Right cardiac atrium (tissue), 5 donors: ENCODE measurements around the gene EVC2. TPM values are rescaled to one million over a fixed set of nuclear protein-coding genes. Genes with fewer than 3 reads are reported as not detected.

Experiments used
- ATAC-seq, 2 donors: fragments of 200-7000 bp; cut with Tn5 transposase; one replicate each; pipeline versions ENCODE4 v1.8.0 to v1.9.1; 2020; ENCODE audit warnings: moderate library complexity in 2 of 2, mild to moderate bottlenecking in 1 of 2
- DNase-seq, 3 donors: peaks; one replicate each; pipeline ENCODE4 v3.0.0-alpha.2; 2020
- H3K27ac ChIP-seq: one replicate; pipeline ENCODE4 v1.5.1; 2013; ENCODE audit warnings: mild to moderate bottlenecking, low read length, control low read depth, moderate library complexity
- H3K27me3 ChIP-seq: one replicate; pipeline ENCODE4 v1.6.1; 2013; ENCODE audit not compliant: control insufficient read depth, insufficient read depth
- H3K4me1 ChIP-seq: one replicate; pipeline ENCODE4 v1.6.1; 2013; ENCODE audit warnings: low read length; ENCODE audit not compliant: control insufficient read depth, insufficient read depth
- H3K4me3 ChIP-seq: one replicate; pipeline ENCODE4 v1.5.1; 2013; ENCODE audit warnings: low read length, control low read depth
- H3K9me3 ChIP-seq: one replicate; pipeline ENCODE4 v1.6.1; 2013; ENCODE audit warnings: low read length; ENCODE audit not compliant: control insufficient read depth
- WGBS: extraction: QIAGEN DNeasy Blood & Tissue Kit; methylation state at CpG from one replicate; pipeline ENCODE4 v1.1.7; 2013; 5-methylcytosine and 5-hydroxymethylcytosine counted together
- intact Hi-C, 4 donors: fragments of 100-400 bp; cut with DNase I; formaldehyde crosslinking; loops; one replicate each; pipeline versions ENCODE4 v1.11.0 to v1.14.0; 2022 to 2023
- polyA plus RNA-seq: library from polyadenylated mRNA; stranded (reverse); fragments of 200-250 nt; gene quantifications from one replicate; pipeline ENCODE4 v1.2.3, GENCODE V29; 2013
- total RNA-seq, 4 donors: library from RNA; stranded (reverse); fragmentation: NEBNext Ultra II Directional; extraction: Animal tissue kit (Norgen Biotek cat#: 25700); gene quantifications; one replicate each; pipeline ENCODE4 v1.2.1, GENCODE V29; 2021
- donor health status: healthy with polysubstance abuse.
- donor health status: DM: no; HTN: yes; CAD: no.
- donor health status: DM: no; HTN: no; CAD: no.
- donor health status: DM: no; HTN: yes; CAD: no; lungs with severe emphysema.
- donor health status: DM: yes; HTN: yes; CAD: no.

EVC2 gene
- total and polyA plus RNA-seq, 5 donors = 2.0 to 3.5 (median 3.0) TPM

- DNase-seq = no peak
- Histone ChIP-seq H3K27me3 (no peaks in the 10 kb centered on the region), H3K9me3 (no peaks in the 10 kb centered on the region), H3K4me1 (no peaks in the 10 kb centered on the region), H3K4me3 (no peak overlapping the region), H3K27ac (no peak overlapping the region)
- WGBS = 93% methylated on average over 4 of the region's 4 CpGs
- intact Hi-C loops = no loop called here
- no peak for ATAC-seq
Measured at GRCh38 chr4:5638316-5638715, 70.0 kb downstream of the EVC2 start.

DNA sequence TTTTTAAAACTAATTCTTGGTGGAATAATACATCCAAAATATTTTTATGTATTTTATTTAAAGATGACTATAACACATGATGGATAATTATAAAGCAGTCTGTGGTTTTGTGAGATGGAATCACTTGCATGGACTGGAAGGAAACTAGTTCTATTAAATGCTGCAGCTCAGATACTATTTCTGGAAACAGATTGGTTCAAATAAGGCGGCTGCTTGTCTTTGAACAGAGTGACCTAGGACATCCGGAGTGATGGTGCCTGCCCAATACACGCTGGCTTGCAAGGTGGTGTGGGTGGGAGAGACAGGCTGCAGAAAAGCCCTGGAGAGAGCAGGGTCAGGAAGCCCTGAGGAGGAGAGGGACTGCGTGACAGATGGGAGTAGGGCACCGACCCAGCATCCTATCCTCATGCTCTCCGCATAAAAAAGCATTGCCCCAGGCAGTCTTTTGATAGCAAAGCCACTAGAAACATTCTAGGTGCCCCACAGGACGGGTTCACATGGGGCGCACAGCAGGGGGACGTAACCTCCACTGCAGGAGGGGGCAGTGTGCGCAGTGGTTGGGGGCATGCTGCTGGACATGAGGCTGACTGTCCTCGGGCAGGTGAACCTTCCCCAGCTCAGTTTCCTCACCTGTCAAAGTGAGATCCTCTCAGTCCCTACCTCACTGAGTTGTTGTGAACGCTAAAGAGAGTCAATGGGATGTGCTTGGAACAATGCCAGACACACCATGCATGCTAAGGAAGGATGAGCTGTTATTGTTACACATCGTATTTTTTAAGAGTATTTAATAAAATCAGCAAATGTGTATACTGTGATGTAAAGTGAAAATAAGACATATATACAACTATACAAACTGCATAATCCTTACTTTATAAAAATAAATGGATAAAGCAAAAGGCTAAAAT lies 71.3 kb downstream of the EVC2 start:
- ATAC-seq (no peak), DNase-seq (no peak)
- intact Hi-C loops = no loop called here
- H3K27me3 ChIP-seq = no peaks in the 10 kb centered on the region
- H3K4me1 ChIP-seq = no peaks in the 10 kb centered on the region
- no peak overlapping the region for H3K27ac ChIP-seq
- 72% methylated on average over 13 of the region's 13 CpGs for whole genome bisulfite sequencing
- H3K9me3 ChIP-seq = no peaks in the 10 kb centered on the region
- no peak overlapping the region for H3K4me3 ChIP-seq

DNA sequence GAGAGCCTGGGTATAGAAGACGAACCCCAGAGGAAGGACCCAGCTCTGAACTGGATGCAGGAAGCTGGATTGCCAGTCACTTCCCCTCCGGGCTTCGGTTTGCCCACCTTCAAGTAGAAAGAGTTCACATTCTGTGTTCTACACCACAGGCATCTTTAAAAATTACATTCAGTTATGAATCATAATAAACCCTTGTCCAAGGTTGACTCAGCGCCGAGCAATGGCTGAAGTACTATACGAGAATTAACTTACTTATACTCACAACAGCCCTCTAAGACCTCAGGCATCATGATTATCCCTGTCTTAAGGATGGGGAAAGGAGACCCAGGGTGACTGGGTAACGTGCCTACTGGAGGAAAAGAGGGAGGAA lies 72.5 kb downstream of the EVC2 start:
- H3K4me3 ChIP-seq = no peak overlapping the region
- intact Hi-C loops = no loop called here

GRCh38 chr4:5632571-5632970 lies 75.8 kb downstream of the EVC2 start:
- no peak for DNase-seq
- no peaks in the 10 kb centered on the region for H3K4me1 ChIP-seq
- ATAC-seq = no peak
- no peak overlapping the region for H3K4me3 ChIP-seq
- 80% methylated on average over 2 of the region's 2 CpGs for WGBS
- no peaks in the 10 kb centered on the region for H3K9me3 ChIP-seq
- H3K27ac ChIP-seq = no peak overlapping the region
- H3K27me3 ChIP-seq = no peaks in the 10 kb centered on the region
- intact Hi-C loops = no loop called here

More for the DNA sequence above, 72.5 kb downstream of the EVC2 start:
- no peaks in the 10 kb centered on the region for H3K27me3 ChIP-seq
- ATAC-seq = no peak
- H3K27ac ChIP-seq = no peak overlapping the region
- no peaks in the 10 kb centered on the region for H3K9me3 ChIP-seq
- WGBS = 84% methylated on average over 7 of the region's 7 CpGs
- no peaks in the 10 kb centered on the region for H3K4me1 ChIP-seq
- DNase-seq = no peak

DNA sequence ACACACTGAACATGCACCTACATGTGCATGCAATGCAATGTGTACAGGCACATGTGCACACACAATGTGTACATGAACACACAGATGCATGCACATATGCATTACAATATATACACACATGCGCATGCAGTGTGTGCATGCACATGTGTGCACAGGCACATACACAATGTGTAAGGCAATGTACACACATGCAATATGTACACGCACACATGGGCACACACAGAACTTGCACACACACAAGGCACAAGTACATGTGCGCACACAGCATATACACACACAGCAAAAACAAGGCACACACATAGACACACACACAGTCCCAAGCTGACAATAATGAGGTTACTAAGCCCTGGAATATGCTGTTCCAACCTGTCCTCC lies 76.3 kb downstream of the EVC2 start:
- 83% methylated on average over 3 of the region's 3 CpGs for WGBS
- no peak for ATAC-seq
- DNase-seq = no peak
- no peaks in the 10 kb centered on the region for H3K27me3 ChIP-seq
- no peak overlapping the region for H3K4me3 ChIP-seq
- intact Hi-C loops = no loop called here
- no peaks in the 10 kb centered on the region for H3K4me1 ChIP-seq
- no peak overlapping the region for H3K27ac ChIP-seq
- no peaks in the 10 kb centered on the region for H3K9me3 ChIP-seq

- no peaks in the 10 kb centered on the region for H3K4me1 ChIP-seq
- WGBS = 61% methylated on average over 9 of the region's 9 CpGs
- intact Hi-C loops = no loop called here
- ATAC-seq (no peak), DNase-seq (no peak)
- H3K9me3 ChIP-seq = no peaks in the 10 kb centered on the region
- H3K27me3 ChIP-seq = no peaks in the 10 kb centered on the region
- H3K4me3 ChIP-seq = no peak overlapping the region
- H3K27ac ChIP-seq = no peak overlapping the region
Measured at GRCh38 chr4:5631352-5632065, 76.8 kb downstream of the EVC2 start.

DNA sequence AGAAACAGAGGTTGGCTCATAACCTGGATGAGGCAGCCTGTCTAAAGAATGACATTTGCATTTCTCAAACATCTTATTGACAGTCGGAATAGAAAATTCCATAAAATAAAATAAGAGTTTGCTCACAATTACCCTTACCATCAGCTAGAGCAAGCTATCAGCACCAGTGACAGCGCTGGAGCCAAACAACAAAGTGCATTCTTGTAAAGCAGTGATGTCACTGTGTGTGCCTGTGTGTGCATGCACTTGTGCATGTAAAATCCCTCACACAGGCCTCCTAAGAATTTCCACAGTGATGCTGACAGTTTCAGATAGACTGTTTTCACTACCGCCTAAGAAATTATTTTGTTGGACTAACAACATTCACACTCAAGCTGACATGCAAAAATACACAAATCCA lies 77.6 kb downstream of the EVC2 start:
- H3K4me3 ChIP-seq = no peak overlapping the region
- H3K27ac ChIP-seq = no peak overlapping the region
- intact Hi-C loops = no loop called here
- no peaks in the 10 kb centered on the region for H3K9me3 ChIP-seq
- H3K4me1 ChIP-seq = no peaks in the 10 kb centered on the region
- DNase-seq (no peak), ATAC-seq (no peak)
- H3K27me3 ChIP-seq = no peaks in the 10 kb centered on the region
- 87% methylated on average over 3 of the region's 3 CpGs for WGBS

DNA sequence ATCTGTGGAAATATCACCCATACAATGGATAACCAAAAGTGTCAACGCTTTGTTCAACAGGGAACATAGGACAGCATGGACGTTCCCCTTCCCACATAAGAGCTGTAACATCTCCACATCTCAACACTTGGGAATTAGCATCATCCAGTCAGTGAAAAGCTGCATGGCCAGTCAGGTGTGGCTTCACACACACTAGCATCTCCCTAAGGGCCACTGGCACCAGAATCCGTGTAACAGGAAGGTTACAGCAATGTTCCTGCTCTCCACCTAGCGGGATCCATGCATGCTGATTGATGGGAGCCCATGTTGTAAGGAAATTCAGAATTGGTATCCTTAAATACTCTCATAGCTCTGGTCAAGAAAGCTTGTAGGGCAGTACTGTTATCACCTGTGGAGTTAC lies 78.8 kb downstream of the EVC2 start:
- Histone ChIP-seq H3K9me3 (no peaks in the 10 kb centered on the region), H3K4me1 (no peaks in the 10 kb centered on the region), H3K27ac (no peak overlapping the region), H3K27me3 (no peaks in the 10 kb centered on the region), H3K4me3 (no peak overlapping the region)
- ATAC-seq (no peak), DNase-seq (no peak)
- 81% methylated on average over 4 of the region's 4 CpGs for WGBS
- intact Hi-C loops = no loop called here

DNA sequence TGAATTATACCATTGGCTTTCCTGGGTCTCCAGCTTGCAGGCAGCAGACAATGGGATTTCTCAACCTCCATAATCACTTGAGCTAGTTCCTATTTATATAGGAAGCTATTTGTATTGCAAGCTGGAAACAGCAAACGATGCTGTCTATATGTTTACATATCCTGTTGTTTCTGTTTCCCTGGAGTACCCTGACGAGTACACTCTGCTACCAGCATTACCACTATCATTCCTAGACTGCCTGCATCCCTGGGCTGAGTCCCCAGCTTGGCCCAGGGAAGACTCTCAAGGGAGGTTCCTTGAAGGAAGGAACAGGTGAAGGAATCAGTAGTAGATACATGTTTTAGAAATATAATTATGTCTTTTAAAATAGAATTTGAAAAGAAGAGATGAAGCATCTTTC lies 81.4 kb downstream of the EVC2 start:
- Histone ChIP-seq H3K9me3 (no peaks in the 10 kb centered on the region), H3K27ac (no peak overlapping the region), H3K4me1 (no peaks in the 10 kb centered on the region), H3K4me3 (no peak overlapping the region), H3K27me3 (no peaks in the 10 kb centered on the region)
- no peak for DNase-seq
- 56% methylated on average over 2 of the region's 2 CpGs for WGBS
- no peak for ATAC-seq
- intact Hi-C loops = no loop called here

DNA sequence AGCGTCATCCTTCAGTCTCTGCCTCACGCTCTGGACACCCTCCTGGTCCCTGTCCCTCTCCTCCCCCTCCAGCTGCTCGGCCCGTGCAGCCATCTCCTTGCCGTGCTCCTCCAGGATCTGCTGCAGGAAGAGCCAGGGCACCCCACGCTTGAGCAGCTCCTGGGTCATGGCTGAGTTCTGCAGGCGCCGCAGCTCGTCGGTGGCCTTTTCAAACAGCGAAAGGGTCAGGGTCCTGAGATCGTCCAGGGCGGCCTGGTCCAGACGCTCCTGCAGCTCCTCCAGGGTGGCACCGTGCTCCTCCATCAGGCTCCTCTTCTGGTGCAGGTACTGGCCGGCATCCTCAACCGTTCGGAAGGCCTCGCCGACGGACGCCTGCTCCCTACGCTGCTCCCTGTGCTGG lies 85.8 kb downstream of the EVC2 start:
- Histone ChIP-seq H3K27me3 (no peaks in the 10 kb centered on the region), H3K4me1 (no peaks in the 10 kb centered on the region), H3K27ac (no peak overlapping the region), H3K4me3 (no peak overlapping the region), H3K9me3 (no peaks in the 10 kb centered on the region)
- WGBS = 95% methylated on average over 23 of the region's 23 CpGs
- intact Hi-C loops = no loop called here
- ATAC-seq (no peak), DNase-seq (peak in 1 of 3 donors; percentile 39)

DNA sequence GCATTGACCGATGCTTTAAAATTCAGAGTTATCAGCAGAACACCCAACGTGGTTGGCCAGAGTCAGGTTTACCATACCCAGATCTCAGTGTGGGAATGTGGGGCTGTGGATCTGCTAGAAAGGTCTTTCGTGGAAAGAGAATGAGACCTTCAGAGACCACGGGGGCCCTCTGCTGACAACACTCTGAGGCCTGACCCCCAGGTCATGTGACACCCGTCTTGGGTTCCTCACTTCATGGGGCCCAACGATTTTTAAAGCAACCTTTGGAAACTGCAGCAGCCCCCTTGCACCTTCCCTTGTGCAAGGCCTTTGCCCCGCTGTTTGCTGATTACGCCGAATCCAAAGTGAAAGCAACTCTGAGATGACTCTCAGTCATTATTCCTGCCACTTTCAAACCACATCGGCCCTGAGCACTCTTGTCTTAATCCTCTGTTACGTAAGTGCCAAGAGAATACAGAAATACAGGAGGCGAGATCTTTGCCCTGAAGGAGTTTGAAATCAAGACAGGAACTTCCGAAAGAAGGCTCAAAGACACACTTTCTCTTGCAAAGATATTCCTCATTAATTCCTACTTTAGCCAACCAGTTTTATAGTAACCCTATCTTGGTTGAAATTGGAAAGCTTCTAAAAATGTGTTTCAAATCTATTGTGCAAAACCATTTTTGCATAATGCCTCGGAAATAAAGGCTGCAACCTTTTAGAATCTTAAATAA lies 88.3 kb downstream of the EVC2 start:
- 80% methylated on average over 14 of the region's 14 CpGs for WGBS
- no peak overlapping the region for H3K27ac ChIP-seq
- no peaks in the 10 kb centered on the region for H3K9me3 ChIP-seq
- intact Hi-C loops = no loop called here
- no peak overlapping the region for H3K4me3 ChIP-seq
- ATAC-seq (no peak), DNase-seq (no peak)
- H3K27me3 ChIP-seq = no peaks in the 10 kb centered on the region
- H3K4me1 ChIP-seq = no peaks in the 10 kb centered on the region
